ENCODE measurements around the gene RBM39. TPM values are rescaled to one million over a fixed set of nuclear protein-coding genes. Genes with fewer than 3 reads are reported as not detected.

RBM39 gene
- total and polyA plus RNA-seq, 9 of the 15 experiments (the other 6 are each of a cell fraction or from before 2014, with no cell fraction given) = 143 to 319 (median 228) TPM

GRCh38 chr20:35661053-35661452, 81.0 kb downstream of the RBM39 start:
- BruUV-seq (replicated peaks) = no TSS peak
- H3K9ac ChIP-seq (ENCODE audit: insufficient read depth in 1 of 2, low read depth in 2 of 2, low read length in 2 of 2) = peak overlapping the region in 1 of 2 experiments; percentile 92; a peak in 2 of 4 replicates
- peaks cover 46% of the 10 kb centered on the region for H4K20me1 ChIP-seq (replicated peaks; ENCODE audit: control insufficient read depth, insufficient read depth, low read length)
- in situ Hi-C loops (cut with MboI) = no loop called here
- ChIA-PET POLR2A (interaction anchor here (0.9 to 1.5 kb wide), 5 partner anchors 19 to 163 kb away, joined by 3 to 4 read pairs (median 3); partner anchors contain the start of gene RBM39), CTCF (ENCODE audit: low intra/inter-chr PET ratio) (no interaction called here)
- H3K9me3 ChIP-seq (replicated peaks; ENCODE audit: control insufficient read depth, insufficient read depth, low read depth, low read length) = no peaks in the 10 kb centered on the region
- H3K4me2 ChIP-seq (ENCODE audit: insufficient read depth, low read length) = peak overlapping the region; percentile 89
- DNase-seq (ENCODE audit: extremely low read depth in 1 of 4, low spot score in 3 of 4) (no peak), ATAC-seq (no peak), FAIRE-seq (peak; percentile 6)
- H3K79me2 ChIP-seq (ENCODE audit: control insufficient read depth, insufficient read depth, low read length) = peaks cover 91% of the 10 kb centered on the region
- H3K27ac ChIP-seq (ENCODE audit: extremely low read depth, low read depth, low read length) = no peak overlapping the region
- no peaks in the 10 kb centered on the region for H3K9me1 ChIP-seq (ENCODE audit: control insufficient read depth, insufficient read depth, low read length)
- 25% methylated on average over 2 of the region's 2 CpGs for WGBS (ENCODE audit: insufficient coverage, low coverage, missing lambda C conversion rate)
- H3K27me3 ChIP-seq (ENCODE audit: control insufficient read depth in 2 of 2, insufficient read depth in 2 of 2, low read length in 2 of 2) = no peaks in the 10 kb centered on the region
- intact Hi-C loops (cut with micrococcal nuclease) = loop anchor here (5.0 kb wide), 1 partner anchor 44 kb away; the partner anchor contains the start of gene SPAG4
- peaks cover 17% of the 10 kb centered on the region; the same call in 2 of the 3 replicates for H3K36me3 ChIP-seq (ENCODE audit: control insufficient read depth, insufficient read depth, low read length)
- H2AFZ ChIP-seq (ENCODE audit: low read depth, low read length) = no peak overlapping the region
- H3K4me1 ChIP-seq (replicated peaks in 1 of 2; ENCODE audit: control insufficient read depth in 2 of 2, insufficient read depth in 2 of 2, low read length in 2 of 2) = peaks cover 22 to 24% of the 10 kb centered on the region in 2 experiments; a peak in 4 of 5 replicates
- peak overlapping the region; percentile 57; the same call in 1 of the 2 replicates for H3K4me3 ChIP-seq
- TF ChIP-seq HMGXB4 (CRISPR knock-in tag; IDR thresholded peaks at IDR 0.05) (no peak), LARP7 (IDR thresholded peaks at IDR 0.05) (no peak), HSF4 (CRISPR knock-in tag; IDR thresholded peaks at IDR 0.05; ENCODE audit: borderline replicate concordance) (no peak), CAMTA2 (CRISPR knock-in tag; conservative IDR thresholded peaks at IDR 0.05) (no peak), TCFL5 (CRISPR knock-in tag; conservative IDR thresholded peaks at IDR 0.05) (no peak), RBM25 (IDR thresholded peaks at IDR 0.05; ENCODE audit: low read depth, low read length, severe bottlenecking) (no peak), CBFA2T2 (conservative IDR thresholded peaks at IDR 0.05) (no peak), COPS2 (conservative IDR thresholded peaks at IDR 0.05) (no peak), SRSF7 (optimal IDR thresholded peaks at IDR 0.05; ENCODE audit: low read depth, low read length) (no peak), SIN3A (IDR thresholded peaks at IDR 0.05; ENCODE audit: borderline replicate concordance in 2 of 2, control insufficient read depth in 1 of 2, low read depth in 2 of 2, low read length in 2 of 2) (no peak), TAF1 (IDR thresholded peaks at IDR 0.05; ENCODE audit: control insufficient read depth, extremely low read depth, insufficient read depth, low read length, severe bottlenecking) (no peak)
- TF ChIP-seq, protein P1, sequence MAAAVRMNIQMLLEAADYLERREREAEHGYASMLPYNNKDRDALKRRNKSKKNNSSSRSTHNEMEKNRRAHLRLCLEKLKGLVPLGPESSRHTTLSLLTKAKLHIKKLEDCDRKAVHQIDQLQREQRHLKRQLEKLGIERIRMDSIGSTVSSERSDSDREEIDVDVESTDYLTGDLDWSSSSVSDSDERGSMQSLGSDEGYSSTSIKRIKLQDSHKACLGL (CRISPR knock-in tag; IDR thresholded peaks at IDR 0.05; ENCODE audit: borderline replicate concordance, poor library complexity, severe bottlenecking) = no peak
- TF ChIP-seq, protein P2, sequence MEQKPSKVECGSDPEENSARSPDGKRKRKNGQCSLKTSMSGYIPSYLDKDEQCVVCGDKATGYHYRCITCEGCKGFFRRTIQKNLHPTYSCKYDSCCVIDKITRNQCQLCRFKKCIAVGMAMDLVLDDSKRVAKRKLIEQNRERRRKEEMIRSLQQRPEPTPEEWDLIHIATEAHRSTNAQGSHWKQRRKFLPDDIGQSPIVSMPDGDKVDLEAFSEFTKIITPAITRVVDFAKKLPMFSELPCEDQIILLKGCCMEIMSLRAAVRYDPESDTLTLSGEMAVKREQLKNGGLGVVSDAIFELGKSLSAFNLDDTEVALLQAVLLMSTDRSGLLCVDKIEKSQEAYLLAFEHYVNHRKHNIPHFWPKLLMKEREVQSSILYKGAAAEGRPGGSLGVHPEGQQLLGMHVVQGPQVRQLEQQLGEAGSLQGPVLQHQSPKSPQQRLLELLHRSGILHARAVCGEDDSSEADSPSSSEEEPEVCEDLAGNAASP (IDR thresholded peaks at IDR 0.05) = no peak
